Dermis blood vessel endothelial cell (primary cell): ENCODE data around the gene MAP2K6. TPM values are rescaled to one million over a fixed set of nuclear protein-coding genes. Genes with fewer than 3 reads are reported as not detected.
A peak's percentile ranks its signal among the peaks of the same experiment; 100 is the strongest.

Experiments
- DNase-seq: peaks from one replicate; pipeline ENCODE4 v3.0.0; 2010
- total RNA-seq: library from RNA; depleted of rRNA; stranded (reverse); fragments of >200 nt; gene quantifications from 2 replicates; pipeline ENCODE4 v1.2.3, GENCODE V29; 2014

MAP2K6 gene
- total RNA-seq, 1 donor from 2014 or later, result 4.9 TPM

GRCh38 chr17:69579961-69580677, 165.6 kb downstream of the MAP2K6 start:
- no peak for DNase-seq

DNA sequence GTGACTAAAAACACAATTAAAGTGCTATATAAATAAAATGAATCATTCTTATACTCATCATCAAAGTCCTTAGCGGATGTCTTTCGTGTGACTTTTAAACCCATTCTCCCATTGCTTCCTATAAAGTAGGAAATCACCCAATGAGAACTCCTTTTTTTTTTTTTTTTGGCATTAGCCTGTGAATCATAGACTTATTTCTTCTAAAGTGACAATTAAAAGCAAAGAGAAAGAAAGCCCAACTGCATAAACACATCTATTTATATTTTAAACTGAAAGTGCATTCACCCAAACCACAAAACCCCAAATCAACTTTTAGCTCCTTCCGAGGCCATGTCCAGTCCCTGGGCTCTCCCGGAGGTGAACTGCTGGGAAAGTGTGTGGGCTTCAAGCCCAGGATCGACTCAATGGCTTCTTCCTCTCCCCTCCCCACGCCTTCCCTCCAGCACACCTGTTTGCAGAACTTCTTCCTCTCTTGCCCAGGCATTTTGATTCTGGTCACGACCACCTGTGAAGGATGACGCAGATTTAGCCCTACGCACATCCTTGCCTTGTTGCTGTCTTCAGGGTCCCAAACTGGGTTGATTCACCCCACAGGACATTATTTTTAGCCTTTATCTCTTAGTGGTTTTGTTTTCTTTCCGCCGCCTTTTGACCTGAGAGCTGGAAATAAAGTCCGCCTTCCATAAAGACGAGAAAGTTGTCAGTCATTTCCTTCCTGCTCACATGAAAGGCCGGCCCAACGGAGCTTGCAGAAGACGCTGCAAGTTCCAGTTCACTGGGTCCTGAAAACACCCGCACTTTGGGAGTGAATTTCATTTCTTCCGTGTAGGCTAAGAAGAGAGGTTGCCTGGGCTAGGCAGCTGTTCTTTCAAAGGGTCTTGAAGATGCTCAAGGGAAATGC, 166.8 kb downstream of the MAP2K6 start:
- peak; percentile 82 for DNase-seq

DNA sequence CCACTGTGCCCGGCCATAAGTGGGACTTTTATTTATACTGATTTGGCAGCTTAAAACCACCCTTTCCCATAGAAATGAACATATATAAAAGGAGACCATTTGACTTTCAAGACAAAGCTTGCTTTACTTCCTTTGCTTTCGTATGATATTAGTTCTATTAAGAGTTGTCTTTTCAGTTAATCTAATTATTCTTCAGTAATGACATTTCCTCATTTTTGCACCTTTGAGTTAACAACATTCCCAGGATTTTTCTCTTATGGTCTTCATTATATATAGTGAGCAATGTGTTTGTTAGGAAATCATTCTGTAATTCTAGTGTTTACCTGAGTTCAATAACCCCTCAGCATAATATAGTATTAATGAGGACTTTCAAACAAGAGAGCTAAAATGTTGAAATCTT, 173.8 kb downstream of the MAP2K6 start:
- no peak for DNase-seq

DNA sequence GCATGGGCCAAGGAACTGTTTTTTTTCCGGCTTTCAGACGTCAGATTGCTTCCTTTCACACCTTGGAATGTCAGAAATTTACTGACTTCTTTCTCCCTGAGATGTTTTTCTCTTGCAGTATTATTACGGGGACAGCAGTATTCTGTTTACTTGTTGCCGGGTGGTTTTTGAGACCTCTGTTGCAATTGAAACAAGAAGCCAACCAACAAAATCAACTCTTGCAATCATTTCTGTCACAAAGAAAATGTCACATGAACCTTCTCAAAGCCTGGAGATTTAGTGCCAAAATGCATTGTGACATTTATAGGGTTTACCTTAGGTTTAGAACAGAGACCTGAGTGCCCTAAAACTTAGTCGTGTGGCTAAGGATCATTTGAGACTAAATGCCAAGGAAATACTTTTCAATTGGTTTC, 174.3 kb downstream of the MAP2K6 start:
- peak; percentile 61 for DNase-seq

DNA sequence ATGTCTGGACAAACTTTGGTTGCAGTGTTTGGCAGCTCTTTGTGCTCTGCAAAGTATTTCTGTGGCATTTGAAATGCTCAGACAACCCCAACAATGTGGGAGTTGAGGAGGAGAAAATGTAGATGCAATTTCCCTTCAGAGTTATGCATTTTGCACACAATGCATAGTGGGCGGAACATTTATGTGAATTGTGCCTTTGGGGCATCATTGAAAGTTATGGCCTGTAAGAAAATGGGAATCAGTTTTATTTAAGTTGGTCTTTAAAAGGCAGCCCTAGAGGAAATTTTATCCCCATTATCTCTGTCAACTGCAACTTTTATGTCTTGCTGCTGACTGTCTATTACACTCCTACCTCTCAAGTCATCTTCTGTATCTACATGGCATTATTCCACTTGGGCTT, 176.2 kb downstream of the MAP2K6 start:
- no peak for DNase-seq

DNA sequence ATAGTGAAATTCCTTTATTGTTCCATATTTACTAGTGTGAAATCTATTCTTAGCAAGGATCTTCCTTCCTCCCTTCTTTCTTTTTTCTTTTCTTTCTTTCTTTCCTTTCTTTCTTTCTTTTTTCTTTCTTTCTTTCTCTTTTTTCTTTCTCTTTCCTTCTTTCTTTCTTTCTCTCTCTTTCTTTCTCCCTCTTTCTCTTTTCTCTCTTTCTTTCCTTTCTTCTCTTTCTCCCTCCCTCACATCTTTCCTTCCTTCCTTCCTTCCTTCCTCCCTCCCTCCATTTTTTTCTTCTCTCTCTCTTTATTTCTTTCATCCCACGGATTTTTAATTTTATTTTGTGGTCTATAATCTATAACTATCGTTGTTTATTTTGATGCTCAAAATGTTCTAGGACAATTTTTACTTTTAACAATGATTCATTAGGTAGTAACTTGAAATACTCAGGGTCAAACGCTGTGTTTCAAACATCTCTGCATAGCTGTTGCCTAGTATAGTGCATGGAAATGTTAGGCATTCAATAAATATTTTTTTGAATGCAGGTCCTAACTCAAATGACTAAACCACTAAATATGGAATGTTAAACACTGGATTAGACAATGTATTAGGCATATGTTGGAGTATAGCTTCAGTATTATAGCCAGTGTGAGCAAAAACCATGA, 178.3 kb downstream of the MAP2K6 start:
- DNase-seq, result no peak

DNA sequence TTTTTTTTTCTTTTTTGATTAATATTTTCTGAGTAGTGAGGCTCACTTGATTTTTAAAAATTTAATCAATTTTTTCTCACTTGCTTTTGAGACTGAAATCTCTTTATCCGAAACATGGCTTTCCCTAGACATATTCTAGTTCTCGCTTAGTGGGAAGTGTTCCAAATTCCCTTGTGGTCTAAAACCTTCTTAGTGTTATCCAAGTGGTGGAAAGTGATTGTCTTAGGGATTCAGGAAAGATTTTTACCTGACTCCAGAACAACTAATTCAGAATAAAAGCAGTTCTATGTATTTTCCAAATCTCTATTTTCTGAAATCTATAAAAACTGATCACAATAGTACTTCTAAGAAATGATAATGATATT, 178.8 kb downstream of the MAP2K6 start:
- no peak for DNase-seq

- peak; percentile 85 for DNase-seq
Measured at GRCh38 chr17:69593716-69594115, 179.2 kb downstream of the MAP2K6 start.

DNA sequence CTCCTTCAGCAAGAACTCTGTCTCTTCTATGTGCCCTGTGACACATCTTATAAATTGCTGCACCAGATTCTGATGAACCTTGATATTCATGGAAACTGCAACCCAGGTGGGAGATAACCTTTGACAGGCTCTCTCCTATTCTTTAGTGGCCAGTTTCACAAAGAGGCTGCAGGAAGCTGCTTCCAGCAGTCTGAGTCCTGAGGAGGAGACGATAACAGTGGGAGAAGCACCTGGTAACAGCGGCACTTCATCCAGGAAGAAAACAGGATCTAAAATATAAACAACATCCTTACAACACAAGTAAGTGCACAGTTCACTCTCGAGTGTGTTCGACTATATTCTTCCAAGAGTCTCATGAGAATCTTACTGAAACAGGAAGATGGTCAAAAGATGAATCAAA, 180.1 kb downstream of the MAP2K6 start:
- DNase-seq, result peak; percentile 55

DNA sequence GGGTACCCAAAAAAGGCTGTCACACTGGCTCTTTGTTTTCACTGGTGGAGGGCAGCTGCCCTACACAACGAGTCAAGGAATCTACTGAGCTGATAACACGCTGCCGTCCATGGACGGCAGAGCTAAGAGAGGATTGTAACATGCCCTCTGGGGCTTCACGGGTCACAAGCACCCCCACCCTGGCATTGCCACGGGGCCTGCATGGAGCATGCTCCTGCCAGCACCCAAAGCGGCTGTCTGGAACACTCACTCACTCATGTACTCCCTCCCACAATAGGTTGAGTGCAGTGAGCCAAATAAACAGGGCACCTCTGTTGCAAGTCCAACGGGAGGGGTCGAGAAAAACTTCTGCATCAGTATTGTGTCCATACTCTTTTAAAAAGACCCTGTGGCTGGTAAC, 181.6 kb downstream of the MAP2K6 start:
- no peak for DNase-seq

- DNase-seq, result peak; percentile 76
Measured at GRCh38 chr17:69597898-69598692, 183.6 kb downstream of the MAP2K6 start.

DNA sequence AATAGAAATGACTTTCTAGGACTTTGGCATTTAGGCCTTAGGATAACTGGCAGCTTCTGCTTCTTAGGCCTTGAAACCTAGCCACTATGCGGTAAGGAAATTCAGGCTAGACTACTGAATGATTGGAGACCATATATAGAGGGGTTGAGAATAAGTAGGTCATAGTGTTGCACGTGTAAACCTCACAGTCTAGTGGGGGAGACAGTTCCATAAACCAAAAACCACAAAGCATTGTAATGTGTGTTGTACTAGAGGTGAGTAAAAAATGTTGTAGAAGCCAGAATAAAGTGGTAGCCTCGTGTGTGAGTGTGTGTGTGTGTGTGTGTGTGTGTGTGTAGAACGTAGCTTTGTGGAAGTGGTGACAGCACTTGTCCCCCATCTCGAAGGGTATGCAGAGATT, 188.5 kb downstream of the MAP2K6 start:
- no peak for DNase-seq

Other genes starting within 250 kb of the MAP2K6 start
- 0.51 and 0.88 TPM in 2 replicates for gene ABCA10, start 185.9 kb upstream of the MAP2K6 start, total RNA-seq
- gene ABCA5, start 87.6 kb upstream of the MAP2K6 start, total RNA-seq, result 18.5 and 21.8 TPM in 2 replicates